Mesodermal cell (in vitro differentiated cells): ENCODE results near the gene SLC4A3. TPM values are rescaled to one million over a fixed set of nuclear protein-coding genes. Genes with fewer than 3 reads are reported as not detected.
A peak's percentile ranks its signal among the peaks of the same experiment; 100 is the strongest.

Experiments
- H3K27ac ChIP-seq: 2 replicates; pipeline ENCODE4 v1.7.0; 2013; ENCODE audit warnings: mild to moderate bottlenecking, low read depth, low read length, moderate library complexity; ENCODE audit not compliant: severe bottlenecking
- H3K36me3 ChIP-seq: 2 replicates; pipeline ENCODE4 v1.7.1; 2013; ENCODE audit warnings: mild to moderate bottlenecking, low read length, moderate library complexity; ENCODE audit not compliant: control insufficient read depth, insufficient read depth
- H3K4me1 ChIP-seq: one replicate; pipeline ENCODE4 v1.7.1; 2013; ENCODE audit warnings: mild to moderate bottlenecking, low read length; ENCODE audit not compliant: insufficient read depth, control insufficient read depth, poor library complexity, severe bottlenecking
- H3K4me3 ChIP-seq: 2 replicates; pipeline ENCODE4 v1.7.0; 2013; ENCODE audit warnings: low read length, control low read depth, mild to moderate bottlenecking; ENCODE audit not compliant: insufficient read depth, poor library complexity, severe bottlenecking; ENCODE audit errors: extremely low read depth
- H3K9me3 ChIP-seq: 2 replicates; pipeline ENCODE4 v1.7.1; 2013; ENCODE audit warnings: mild to moderate bottlenecking, low read length, moderate library complexity; ENCODE audit not compliant: control insufficient read depth
- WGBS, 2 experiments: methylation state at CpG; one replicate each; pipeline ENCODE4 v1.1.5; 2013; ENCODE audit warnings: missing lambda C conversion rate in 2 of 2; ENCODE audit not compliant: insufficient coverage in 2 of 2; 5-methylcytosine and 5-hydroxymethylcytosine counted together
- polyA plus RNA-seq, 2 experiments: library from polyadenylated mRNA; stranded (reverse); fragments of 50-300 nt; gene quantifications; one replicate each; pipeline ENCODE4 v1.2.3, GENCODE V29; 2013

Gene SLC4A3, protein sequence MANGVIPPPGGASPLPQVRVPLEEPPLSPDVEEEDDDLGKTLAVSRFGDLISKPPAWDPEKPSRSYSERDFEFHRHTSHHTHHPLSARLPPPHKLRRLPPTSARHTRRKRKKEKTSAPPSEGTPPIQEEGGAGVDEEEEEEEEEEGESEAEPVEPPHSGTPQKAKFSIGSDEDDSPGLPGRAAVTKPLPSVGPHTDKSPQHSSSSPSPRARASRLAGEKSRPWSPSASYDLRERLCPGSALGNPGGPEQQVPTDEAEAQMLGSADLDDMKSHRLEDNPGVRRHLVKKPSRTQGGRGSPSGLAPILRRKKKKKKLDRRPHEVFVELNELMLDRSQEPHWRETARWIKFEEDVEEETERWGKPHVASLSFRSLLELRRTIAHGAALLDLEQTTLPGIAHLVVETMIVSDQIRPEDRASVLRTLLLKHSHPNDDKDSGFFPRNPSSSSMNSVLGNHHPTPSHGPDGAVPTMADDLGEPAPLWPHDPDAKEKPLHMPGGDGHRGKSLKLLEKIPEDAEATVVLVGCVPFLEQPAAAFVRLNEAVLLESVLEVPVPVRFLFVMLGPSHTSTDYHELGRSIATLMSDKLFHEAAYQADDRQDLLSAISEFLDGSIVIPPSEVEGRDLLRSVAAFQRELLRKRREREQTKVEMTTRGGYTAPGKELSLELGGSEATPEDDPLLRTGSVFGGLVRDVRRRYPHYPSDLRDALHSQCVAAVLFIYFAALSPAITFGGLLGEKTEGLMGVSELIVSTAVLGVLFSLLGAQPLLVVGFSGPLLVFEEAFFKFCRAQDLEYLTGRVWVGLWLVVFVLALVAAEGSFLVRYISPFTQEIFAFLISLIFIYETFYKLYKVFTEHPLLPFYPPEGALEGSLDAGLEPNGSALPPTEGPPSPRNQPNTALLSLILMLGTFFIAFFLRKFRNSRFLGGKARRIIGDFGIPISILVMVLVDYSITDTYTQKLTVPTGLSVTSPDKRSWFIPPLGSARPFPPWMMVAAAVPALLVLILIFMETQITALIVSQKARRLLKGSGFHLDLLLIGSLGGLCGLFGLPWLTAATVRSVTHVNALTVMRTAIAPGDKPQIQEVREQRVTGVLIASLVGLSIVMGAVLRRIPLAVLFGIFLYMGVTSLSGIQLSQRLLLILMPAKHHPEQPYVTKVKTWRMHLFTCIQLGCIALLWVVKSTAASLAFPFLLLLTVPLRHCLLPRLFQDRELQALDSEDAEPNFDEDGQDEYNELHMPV
- polyA plus RNA-seq (2013, experiment 1 of 2) = 5.6 TPM
- polyA plus RNA-seq (2013, experiment 2 of 2) = 5.8 TPM

DNA sequence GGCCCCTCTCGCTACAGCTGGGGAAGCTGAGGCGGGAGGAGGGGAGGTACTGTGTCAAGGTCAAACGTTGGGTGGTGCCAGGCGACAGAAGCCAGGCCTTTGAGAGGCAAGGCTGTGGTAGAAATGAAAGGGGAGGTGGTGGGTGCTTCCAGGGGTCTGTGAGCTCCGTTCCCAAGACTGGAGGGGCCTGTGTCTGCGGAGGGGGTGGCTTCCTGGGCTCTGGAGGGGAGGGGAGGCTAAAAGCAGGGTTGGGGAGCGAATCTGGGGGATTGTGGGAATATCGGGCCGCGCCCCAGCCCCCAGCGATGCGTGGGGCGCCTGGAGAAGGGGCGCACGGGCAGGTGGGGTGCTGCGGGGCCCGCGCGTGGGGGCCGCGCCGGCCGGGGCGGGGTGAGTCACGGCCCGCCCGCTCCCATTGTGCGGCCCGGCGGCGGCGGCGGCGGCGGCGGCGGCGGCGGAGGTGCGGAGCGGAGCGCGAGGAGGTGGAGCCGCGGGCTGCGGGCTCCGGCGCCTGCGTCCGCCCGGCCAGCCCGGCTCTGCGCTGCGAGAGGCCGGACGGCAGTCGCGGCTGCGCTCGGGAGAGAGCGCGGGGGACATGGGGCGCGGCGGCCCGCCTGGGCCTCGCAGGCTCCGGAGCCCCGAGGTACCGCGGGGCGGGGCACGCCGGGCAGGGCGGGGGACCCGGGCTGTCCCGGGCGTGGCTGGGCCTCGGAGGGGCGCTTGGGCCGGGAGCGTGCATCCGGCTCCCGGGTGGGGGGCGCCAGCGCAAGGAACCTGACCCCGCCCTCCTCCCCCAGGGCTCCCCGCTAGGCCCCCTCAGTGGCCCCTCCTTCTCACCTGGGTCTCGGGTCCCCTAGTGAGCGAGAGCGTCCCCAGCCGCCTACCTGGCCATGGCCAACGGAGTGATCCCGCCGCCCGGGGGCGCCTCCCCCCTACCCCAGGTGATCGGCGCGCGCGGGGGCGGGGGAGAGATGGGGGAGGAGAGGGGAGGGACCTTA lies at the start of gene SLC4A3:
SLC4A3 (plus strand) TSS at position 528 of the 998 bp plus-strand sequence; CDS start at position 891, 363 bp downstream.
- H3K36me3 ChIP-seq = no peaks in the 10 kb centered on the region
- no peaks in the 10 kb centered on the region for H3K9me3 ChIP-seq
- WGBS, 2 experiments = 6 to 7% methylated on average over 34 to 52 of the region's 103 CpGs

DNA sequence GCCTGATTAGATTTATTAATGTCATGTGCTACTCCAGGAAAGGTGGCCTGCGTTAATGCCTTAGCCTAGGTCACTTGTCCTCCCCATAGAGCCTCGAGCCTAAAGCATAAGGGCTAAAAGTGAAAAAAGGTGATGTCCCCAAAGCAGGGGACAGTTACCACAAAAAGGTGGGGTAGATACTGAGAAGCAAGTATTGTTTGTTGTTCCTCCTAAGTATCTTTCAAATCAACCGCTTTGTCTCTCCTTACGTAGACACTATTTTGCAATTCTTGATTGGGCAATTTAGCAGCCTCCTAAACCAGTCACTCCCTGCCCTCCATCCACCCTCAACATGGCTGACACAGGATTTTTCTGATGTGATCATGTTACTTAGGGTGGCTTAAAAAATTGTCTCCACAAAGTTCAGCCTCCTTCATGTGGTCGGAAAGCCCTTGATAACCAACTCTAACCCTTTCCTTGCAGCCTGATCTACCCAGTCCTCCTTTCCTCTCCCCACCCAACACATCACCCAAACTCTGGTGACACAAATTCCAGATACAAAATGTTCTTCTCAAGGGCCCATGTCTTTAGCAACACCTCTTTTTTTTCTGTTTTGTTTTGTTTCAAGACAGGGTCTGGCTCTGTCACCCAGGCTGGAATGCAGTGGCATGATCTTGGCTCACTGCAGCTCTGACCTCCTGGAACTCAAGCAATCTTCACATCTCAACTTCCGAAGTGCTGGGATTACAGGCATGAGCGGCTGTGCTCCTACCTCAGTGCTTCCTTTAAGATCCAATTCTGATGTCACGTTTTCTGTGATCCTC lies 48.4 kb upstream of the SLC4A3 start:
- Histone ChIP-seq H3K27ac (no peak overlapping the region), H3K4me3 (no peak overlapping the region), H3K36me3 (no peaks in the 10 kb centered on the region), H3K4me1 (peaks cover 14% of the 10 kb centered on the region), H3K9me3 (no peaks in the 10 kb centered on the region)
- WGBS, 2 experiments = 84 to 89% methylated on average over 4 to 8 of the region's 8 CpGs

More for the DNA sequence above, at the start of gene SLC4A3:
- no peak within 1 kb of the TSS for H3K27ac ChIP-seq
- peak within 1 kb of the TSS; percentile 54 for H3K4me3 ChIP-seq
- H3K4me1 ChIP-seq = peaks cover 7% of the 10 kb centered on the region

- Histone ChIP-seq H3K27ac (no peak overlapping the region), H3K36me3 (no peaks in the 10 kb centered on the region), H3K9me3 (no peaks in the 10 kb centered on the region), H3K4me1 (peaks cover 14% of the 10 kb centered on the region), H3K4me3 (no peak overlapping the region)
- WGBS, 2 experiments = 70 to 83% methylated on average over 1 to 2 of the region's 2 CpGs
Measured at GRCh38 chr2:219581346-219581745, 46.1 kb upstream of the SLC4A3 start.

DNA sequence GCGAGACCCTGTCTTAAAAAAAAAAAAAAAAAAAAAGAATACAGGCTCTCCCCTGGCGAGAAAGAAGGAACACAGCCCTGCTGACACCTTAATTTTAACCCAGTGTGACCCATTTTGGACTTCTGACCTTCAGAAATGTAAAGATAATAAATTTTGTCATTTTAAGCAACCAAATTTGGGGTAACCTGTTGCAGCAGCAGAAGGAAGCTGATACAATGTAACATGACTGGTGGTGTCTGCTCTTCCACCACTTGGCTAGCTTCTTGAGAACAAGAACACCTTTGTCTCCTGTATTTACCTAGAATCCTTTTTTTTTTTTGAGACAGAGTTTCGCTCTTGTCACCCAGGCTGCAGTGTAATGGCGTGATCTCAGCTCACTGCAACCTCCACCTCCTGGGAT lies 36.3 kb upstream of the SLC4A3 start:
- Histone ChIP-seq H3K4me1 (peaks cover 1% of the 10 kb centered on the region), H3K9me3 (no peaks in the 10 kb centered on the region)
- 50% methylated on average over 2 of the region's 4 CpGs; no CpG with 5 or more reads in 1 of the 2 experiments for WGBS, 2 experiments

DNA sequence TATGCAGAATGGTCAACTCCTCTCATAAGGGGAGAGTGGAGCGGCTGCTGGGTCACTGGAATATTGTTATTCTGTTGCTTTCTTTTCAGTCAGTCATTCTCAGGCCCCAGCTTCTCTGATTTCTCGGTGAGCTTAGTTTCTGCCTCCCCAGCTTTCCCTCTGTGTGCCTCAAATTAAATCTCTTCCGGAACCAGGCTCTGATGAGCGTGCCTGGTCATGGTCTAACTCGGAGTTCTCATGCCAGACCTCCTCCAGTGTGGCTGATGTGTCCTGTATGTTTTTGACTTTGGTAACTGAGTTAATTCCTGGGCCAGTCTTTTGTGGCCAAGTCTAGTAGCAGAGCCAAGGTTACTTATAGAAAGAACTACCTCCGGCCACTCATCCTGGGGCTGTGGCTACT lies 34.7 kb upstream of the SLC4A3 start:
- H3K4me3 ChIP-seq = no peak overlapping the region
- 80 to 89% methylated on average over 4 to 5 of the region's 6 CpGs for WGBS, 2 experiments
- H3K36me3 ChIP-seq = no peaks in the 10 kb centered on the region
- H3K9me3 ChIP-seq = no peaks in the 10 kb centered on the region
- H3K27ac ChIP-seq = no peak overlapping the region
- peaks cover 11% of the 10 kb centered on the region for H3K4me1 ChIP-seq

More for the DNA sequence above, 36.3 kb upstream of the SLC4A3 start:
- Histone ChIP-seq H3K27ac (no peak overlapping the region), H3K36me3 (no peaks in the 10 kb centered on the region), H3K4me3 (no peak overlapping the region)

DNA sequence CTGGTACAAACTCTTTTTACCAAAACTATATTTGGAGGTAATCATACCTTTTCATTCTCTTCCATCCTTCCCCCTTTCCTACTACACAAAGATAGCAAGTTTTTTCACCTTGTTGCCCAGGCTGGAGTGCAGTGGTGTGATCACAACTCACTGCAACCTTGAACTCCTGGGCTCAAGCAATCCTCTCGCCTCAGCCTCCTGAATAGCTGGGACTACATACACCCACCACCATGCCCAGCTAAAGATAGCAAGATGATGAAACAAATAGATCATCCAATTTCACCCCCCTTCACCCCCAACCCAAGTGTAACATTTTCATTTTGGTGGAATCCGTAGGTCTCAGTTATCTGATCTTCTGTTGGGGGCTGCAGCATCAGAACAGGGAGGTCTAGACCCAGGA lies 34.3 kb upstream of the SLC4A3 start:
- Histone ChIP-seq H3K4me3 (no peak overlapping the region), H3K9me3 (no peaks in the 10 kb centered on the region), H3K4me1 (peaks cover 11% of the 10 kb centered on the region), H3K36me3 (no peaks in the 10 kb centered on the region), H3K27ac (no peak overlapping the region)
- 60 to 100% methylated on average over 1 to 2 of the region's 2 CpGs for WGBS, 2 experiments

DNA sequence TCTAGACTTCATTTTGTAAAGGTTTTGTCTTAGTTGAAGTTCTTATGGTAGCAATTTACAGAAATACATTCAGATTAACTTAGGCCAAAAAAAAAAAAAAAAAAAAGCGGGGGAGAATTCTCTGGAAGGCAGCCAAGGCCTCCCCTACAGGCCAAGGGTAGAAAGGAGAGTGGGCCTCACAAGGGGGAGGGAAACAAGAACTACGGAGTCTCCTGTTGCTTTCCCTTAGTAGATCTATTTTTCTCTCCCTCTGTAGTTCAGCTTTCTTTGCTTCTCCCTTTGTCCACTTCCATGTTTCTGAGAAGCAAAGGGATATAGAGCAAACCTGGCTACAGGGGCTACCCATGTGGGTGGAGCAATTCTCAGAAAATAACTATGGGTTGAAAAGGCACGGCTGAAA lies 32.2 kb upstream of the SLC4A3 start:
- no peaks in the 10 kb centered on the region for H3K9me3 ChIP-seq
- no peaks in the 10 kb centered on the region for H3K36me3 ChIP-seq
- H3K4me1 ChIP-seq = peaks cover 11% of the 10 kb centered on the region
- H3K4me3 ChIP-seq = no peak overlapping the region
- 77 to 100% methylated on average over 1 of the region's 3 CpGs for WGBS, 2 experiments
- H3K27ac ChIP-seq = no peak overlapping the region

- peak overlapping the region; percentile 66 for H3K4me3 ChIP-seq
- peaks cover 11% of the 10 kb centered on the region for H3K4me1 ChIP-seq
- H3K27ac ChIP-seq = peak overlapping the region; percentile 95
- no peaks in the 10 kb centered on the region for H3K9me3 ChIP-seq
- 11% methylated on average over 13 to 16 of the region's 19 CpGs for WGBS, 2 experiments
- peaks cover 7% of the 10 kb centered on the region for H3K36me3 ChIP-seq
Measured at GRCh38 chr2:219596954-219597551, 30.4 kb upstream of the SLC4A3 start.
